Tracheal epithelial cell (primary cell): Measurements from ENCODE around the gene IFFO2. TPM values are rescaled to one million over a fixed set of nuclear protein-coding genes. Genes with fewer than 3 reads are reported as not detected.

Experiments used
- total RNA-seq: library from RNA; depleted of rRNA; stranded (reverse); fragments of >200 nt; gene quantifications from 2 replicates; pipeline ENCODE4 v1.2.1, GENCODE V29; 2014

Gene IFFO2
- total RNA-seq, result 15.3 and 40.7 TPM in 2 replicates

GRCh38 chr1:18956193-18957135 lies at the start of gene IFFO2:
TSS of gene IFFO2 (minus strand) at chr1:18956676. CDS start at chr1:18956332, 344 bp downstream.

GRCh38 chr1:18902523-18903290 lies 53.8 kb downstream of the IFFO2 start, which contains the start of gene ALDH4A1:
TSS of gene ALDH4A1 (minus strand) at chr1:18902555. CDS start at chr1:18902523, 32 bp downstream.

GRCh38 chr1:18859560-18859959 lies 96.9 kb downstream of the IFFO2 start, which contains the start of gene TAS1R2:
TSS of gene TAS1R2 (minus strand) at chr1:18859660. CDS start at chr1:18859660, 0 bp downstream.

Other genes starting within 250 kb of the IFFO2 start
- not detected in 2 replicates for gene TAS1R2, start 97.0 kb downstream of the IFFO2 start, total RNA-seq
- 18.3 and 36.1 TPM in 2 replicates for gene ALDH4A1, start 54.1 kb downstream of the IFFO2 start, total RNA-seq